ENCODE measurements around the gene PRKCA. TPM values are rescaled to one million over a fixed set of nuclear protein-coding genes. Genes with fewer than 3 reads are reported as not detected.

Gene PRKCA
- total RNA-seq, 3 donors from 2014 or later (not counting 1 experiment from before 2014, with no cell fraction given): 19.6 to 29.0 (median 20.4) TPM

DNA sequence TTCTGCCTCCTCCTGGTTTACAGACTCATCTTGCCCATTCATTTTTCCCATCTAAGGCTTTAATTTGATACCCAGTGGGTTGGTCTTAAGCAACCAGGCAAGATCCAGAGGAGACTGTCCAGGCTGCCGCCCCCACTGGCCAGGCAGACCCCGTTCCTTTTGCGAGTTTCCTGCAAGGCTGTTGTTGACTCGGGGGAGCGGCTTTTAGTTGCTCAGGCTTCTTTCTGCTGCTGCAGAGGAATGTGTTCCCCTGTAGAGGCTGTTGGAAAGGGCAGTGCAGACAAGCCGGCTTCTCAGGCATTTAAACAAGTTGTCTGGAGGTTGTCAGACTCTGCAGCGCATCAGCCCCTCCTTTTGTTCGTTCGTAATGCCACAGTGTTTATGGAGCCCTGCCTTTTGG is 231.2 kb downstream of the PRKCA start:
- no peaks in the 10 kb centered on the region for H3K36me3 ChIP-seq (ENCODE audit: control insufficient read depth, insufficient read depth, low read length)
- ATAC-seq: no peak

DNA sequence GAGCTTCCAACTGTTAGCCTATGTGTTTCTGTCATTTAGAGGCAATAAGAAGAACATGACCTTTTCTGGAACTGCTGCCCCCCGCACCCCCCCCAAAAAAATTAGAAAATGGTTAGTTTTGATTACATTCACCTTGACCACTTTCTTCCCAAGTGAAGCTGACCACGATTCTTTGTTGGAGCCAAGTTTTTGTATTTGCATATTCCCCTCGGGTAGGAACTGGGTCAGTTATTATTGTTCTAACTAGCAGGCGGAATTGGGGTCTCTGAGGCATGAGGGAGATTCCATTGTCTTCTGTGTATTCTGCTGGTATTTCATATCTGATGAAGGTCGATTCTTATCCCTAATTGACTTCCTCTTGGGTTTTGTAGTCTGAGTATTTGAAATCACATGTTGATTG is 231.6 kb downstream of the PRKCA start:
- no peak for DNase-seq
- Histone ChIP-seq H3K27me3 (ENCODE audit: control insufficient read depth, insufficient read depth, low read length) (no peaks in the 10 kb centered on the region), H3K9me3 (ENCODE audit: control insufficient read depth, insufficient read depth, low read length) (no peaks in the 10 kb centered on the region), H3K36me3 (ENCODE audit: control insufficient read depth, insufficient read depth, low read length) (no peaks in the 10 kb centered on the region), H3K4me3 (ENCODE audit: low read length) (no peak overlapping the region), H3K27ac (ENCODE audit: low read length) (no peak overlapping the region), H3K4me1 (ENCODE audit: control insufficient read depth, insufficient read depth, low read length) (no peaks in the 10 kb centered on the region)
- intact Hi-C loops (cut with micrococcal nuclease): no loop called here
- no peak overlapping the region for H3K27ac Mint-ChIP-seq
- H3K27me3 Mint-ChIP-seq (ENCODE audit: low read depth in 2 of 2): no peaks in the 10 kb centered on the region
- H3K4me3 Mint-ChIP-seq: no peak overlapping the region
- TF ChIP-seq, protein P1, sequence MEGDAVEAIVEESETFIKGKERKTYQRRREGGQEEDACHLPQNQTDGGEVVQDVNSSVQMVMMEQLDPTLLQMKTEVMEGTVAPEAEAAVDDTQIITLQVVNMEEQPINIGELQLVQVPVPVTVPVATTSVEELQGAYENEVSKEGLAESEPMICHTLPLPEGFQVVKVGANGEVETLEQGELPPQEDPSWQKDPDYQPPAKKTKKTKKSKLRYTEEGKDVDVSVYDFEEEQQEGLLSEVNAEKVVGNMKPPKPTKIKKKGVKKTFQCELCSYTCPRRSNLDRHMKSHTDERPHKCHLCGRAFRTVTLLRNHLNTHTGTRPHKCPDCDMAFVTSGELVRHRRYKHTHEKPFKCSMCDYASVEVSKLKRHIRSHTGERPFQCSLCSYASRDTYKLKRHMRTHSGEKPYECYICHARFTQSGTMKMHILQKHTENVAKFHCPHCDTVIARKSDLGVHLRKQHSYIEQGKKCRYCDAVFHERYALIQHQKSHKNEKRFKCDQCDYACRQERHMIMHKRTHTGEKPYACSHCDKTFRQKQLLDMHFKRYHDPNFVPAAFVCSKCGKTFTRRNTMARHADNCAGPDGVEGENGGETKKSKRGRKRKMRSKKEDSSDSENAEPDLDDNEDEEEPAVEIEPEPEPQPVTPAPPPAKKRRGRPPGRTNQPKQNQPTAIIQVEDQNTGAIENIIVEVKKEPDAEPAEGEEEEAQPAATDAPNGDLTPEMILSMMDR (IDR thresholded peaks at IDR 0.05): no peak
- H3K9me3 Mint-ChIP-seq: no peaks in the 10 kb centered on the region
- WGBS (ENCODE audit: insufficient coverage): 91% methylated on average over 5 of the region's 5 CpGs
- ATAC-seq: no peak
- H3K4me1 Mint-ChIP-seq: peaks cover 12 to 14% of the 10 kb centered on the region in 2 donors
- H3K36me3 Mint-ChIP-seq: no peaks in the 10 kb centered on the region

More for the DNA sequence above, 231.2 kb downstream of the PRKCA start:
- TF ChIP-seq, protein P1 (IDR thresholded peaks at IDR 0.05): no peak
- H3K4me1 ChIP-seq (ENCODE audit: control insufficient read depth, insufficient read depth, low read length): no peaks in the 10 kb centered on the region
- Mint-ChIP-seq H3K36me3 (no peaks in the 10 kb centered on the region), H3K4me3 (no peak overlapping the region), H3K4me1 (peaks cover 11 to 14% of the 10 kb centered on the region in 2 donors), H3K27ac (no peak overlapping the region), H3K27me3 (ENCODE audit: low read depth in 2 of 2) (no peaks in the 10 kb centered on the region), H3K9me3 (no peaks in the 10 kb centered on the region)
- intact Hi-C loops (cut with micrococcal nuclease): no loop called here
- WGBS (ENCODE audit: insufficient coverage): 97% methylated on average over 9 of the region's 9 CpGs
- no peak overlapping the region for H3K27ac ChIP-seq (ENCODE audit: low read length)
- DNase-seq: no peak
- no peak overlapping the region for H3K4me3 ChIP-seq (ENCODE audit: low read length)
- H3K27me3 ChIP-seq (ENCODE audit: control insufficient read depth, insufficient read depth, low read length): no peaks in the 10 kb centered on the region
- no peaks in the 10 kb centered on the region for H3K9me3 ChIP-seq (ENCODE audit: control insufficient read depth, insufficient read depth, low read length)

DNA sequence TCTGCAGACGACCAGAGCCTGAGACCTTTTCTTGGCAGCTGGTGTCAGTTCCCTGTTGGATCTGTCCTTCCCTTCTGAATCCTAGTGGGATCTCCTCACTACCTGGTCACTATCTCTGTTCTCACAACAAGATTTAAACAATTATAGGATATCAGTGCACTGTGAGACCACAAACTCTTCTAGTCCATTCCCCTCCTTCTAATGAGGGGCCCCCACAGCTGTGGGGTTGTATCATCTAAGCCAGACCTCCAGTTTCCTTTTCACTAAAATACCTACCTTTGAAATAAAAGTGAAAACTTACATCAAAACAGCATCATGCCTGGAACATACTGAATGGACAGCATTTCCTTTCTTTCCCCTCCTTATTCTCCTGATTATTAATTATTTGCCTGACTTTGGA is 233.2 kb downstream of the PRKCA start:
- 61% methylated on average over 1 of the region's 1 CpG for WGBS (ENCODE audit: insufficient coverage)
- Mint-ChIP-seq H3K27me3 (ENCODE audit: low read depth in 2 of 2) (no peaks in the 10 kb centered on the region), H3K36me3 (no peaks in the 10 kb centered on the region), H3K27ac (no peak overlapping the region), H3K9me3 (no peaks in the 10 kb centered on the region), H3K4me3 (no peak overlapping the region), H3K4me1 (peaks cover 15 to 18% of the 10 kb centered on the region in 2 donors)
- H3K9me3 ChIP-seq (ENCODE audit: control insufficient read depth, insufficient read depth, low read length): no peaks in the 10 kb centered on the region
- DNase-seq (no peak), ATAC-seq (no peak)
- TF ChIP-seq, protein P1 (IDR thresholded peaks at IDR 0.05): no peak
- H3K27me3 ChIP-seq (ENCODE audit: control insufficient read depth, insufficient read depth, low read length): no peaks in the 10 kb centered on the region
- intact Hi-C loops (cut with micrococcal nuclease): no loop called here
- H3K4me3 ChIP-seq (ENCODE audit: low read length): no peak overlapping the region
- H3K4me1 ChIP-seq (ENCODE audit: control insufficient read depth, insufficient read depth, low read length): peaks cover 8% of the 10 kb centered on the region
- H3K36me3 ChIP-seq (ENCODE audit: control insufficient read depth, insufficient read depth, low read length): no peaks in the 10 kb centered on the region
- no peak overlapping the region for H3K27ac ChIP-seq (ENCODE audit: low read length)

DNA sequence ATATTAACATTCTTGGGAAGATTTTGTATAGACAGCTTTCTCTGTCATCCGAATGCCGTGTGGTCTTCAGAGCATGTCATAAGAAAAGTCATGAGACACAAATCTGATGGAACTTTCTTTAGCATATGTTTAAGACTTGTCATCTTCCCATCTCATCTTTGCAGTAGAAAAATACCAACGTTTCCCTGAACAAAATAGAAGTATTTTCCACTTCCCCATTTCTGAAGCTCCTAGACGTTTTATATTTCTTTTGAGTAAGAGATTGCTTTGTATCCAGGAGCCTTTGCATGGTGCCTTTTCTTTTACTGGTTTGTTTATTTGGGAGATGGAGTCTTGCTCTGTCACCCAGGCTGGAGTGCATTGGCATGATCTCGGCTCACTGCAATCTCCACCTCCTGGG is 235.1 kb downstream of the PRKCA start:
- H3K27me3 Mint-ChIP-seq (ENCODE audit: low read depth in 2 of 2): no peaks in the 10 kb centered on the region
- Histone ChIP-seq H3K36me3 (ENCODE audit: control insufficient read depth, insufficient read depth, low read length) (no peaks in the 10 kb centered on the region), H3K4me1 (ENCODE audit: control insufficient read depth, insufficient read depth, low read length) (peaks cover 26% of the 10 kb centered on the region), H3K27me3 (ENCODE audit: control insufficient read depth, insufficient read depth, low read length) (no peaks in the 10 kb centered on the region), H3K4me3 (ENCODE audit: low read length) (no peak overlapping the region), H3K27ac (ENCODE audit: low read length) (no peak overlapping the region), H3K9me3 (ENCODE audit: control insufficient read depth, insufficient read depth, low read length) (no peaks in the 10 kb centered on the region)
- TF ChIP-seq, protein P1 (IDR thresholded peaks at IDR 0.05): no peak
- H3K9me3 Mint-ChIP-seq: no peaks in the 10 kb centered on the region
- intact Hi-C loops (cut with micrococcal nuclease): no loop called here
- ATAC-seq (no peak), DNase-seq (no peak)
- H3K36me3 Mint-ChIP-seq: no peaks in the 10 kb centered on the region
- H3K4me3 Mint-ChIP-seq: no peak overlapping the region
- H3K4me1 Mint-ChIP-seq: peaks cover 34 to 37% of the 10 kb centered on the region in 2 donors
- H3K27ac Mint-ChIP-seq: no peak overlapping the region
- WGBS (ENCODE audit: insufficient coverage): 79% methylated on average over 4 of the region's 5 CpGs
